K562 (cell line): ENCODE data around the gene PRTN3. TPM values are rescaled to one million over a fixed set of nuclear protein-coding genes. Genes with fewer than 3 reads are reported as not detected.
A peak's percentile ranks its signal among the peaks of the same experiment; 100 is the strongest.

Source experiments
- ARID2 ChIP-seq: fragments of 450-650 bp; IDR thresholded peaks from 2 replicates; pipeline ENCODE4 v1.6.1; 2017; ENCODE audit warnings: antibody characterized with exemption, mild to moderate bottlenecking
- ATF1 ChIP-seq, 2 experiments: fragments of 450-650 bp in 1 of 2; IDR thresholded peaks; 2 replicates each; pipeline ENCODE4 v1.6.1; 2016; ENCODE audit warnings: missing compliant biosample characterization in 1 of 2, missing genetic modification characterization in 1 of 2
- CBX1 ChIP-seq: sonication (generic); IDR thresholded peaks from 2 replicates; pipeline ENCODE4 v1.6.1; 2016; ENCODE audit warnings: antibody characterized with exemption, low read depth, mild to moderate bottlenecking
- E4F1 ChIP-seq: fragments of 250-450 bp; sonication (Bioruptor Pico); IDR thresholded peaks from 2 replicates; pipeline ENCODE4 v1.5.0; 2021; ENCODE audit warnings: mild to moderate bottlenecking, borderline replicate concordance
- ETV5 ChIP-seq: sonication (generic); formaldehyde crosslinking; IDR thresholded peaks from 2 replicates; pipeline ENCODE4 v1.4.0; 2020; ENCODE audit warnings: low read depth, mild to moderate bottlenecking, missing genetic modification reagents
- GABPA ChIP-seq: fragments of 200-800 bp; sonication (Bioruptor generic); conservative IDR thresholded peaks from 2 replicates; pipeline ENCODE4 v1.6.1; 2016; ENCODE audit warnings: low read depth, missing genetic modification characterization, missing compliant biosample characterization
- GTF2A2 ChIP-seq: IDR thresholded peaks from 2 replicates; pipeline ENCODE4 v1.6.1; 2016; ENCODE audit warnings: mild to moderate bottlenecking, missing genetic modification characterization, missing compliant biosample characterization
- GTF2E2 ChIP-seq: fragments of 200-800 bp; sonication (Bioruptor generic); IDR thresholded peaks from 2 replicates; pipeline ENCODE4 v1.6.1; 2016; ENCODE audit warnings: missing genetic modification characterization, missing compliant biosample characterization
- GTF2F1 ChIP-seq: IDR thresholded peaks from 2 replicates; pipeline ENCODE4 v1.6.1; 2011; ENCODE audit warnings: low read depth, low read length, improper control_type of control experiment
- KDM1A ChIP-seq, 2 experiments: fragments of 450-650 bp; IDR thresholded peaks; 2 replicates each; pipeline ENCODE4 v1.6.1; 2016; ENCODE audit warnings: mild to moderate bottlenecking in 2 of 2
- NFE2L1 ChIP-seq: fragments of 450-650 bp; IDR thresholded peaks from 2 replicates; pipeline ENCODE4 v1.6.1; 2016; ENCODE audit warnings: missing genetic modification characterization, low read depth, mild to moderate bottlenecking, missing compliant biosample characterization, moderate library complexity, borderline replicate concordance
- NR2F6 ChIP-seq: fragments of 450-650 bp; formaldehyde crosslinking; IDR thresholded peaks from 2 replicates; pipeline ENCODE4 v1.4.0; 2020; ENCODE audit warnings: mild to moderate bottlenecking
- RFX5 ChIP-seq: IDR thresholded peaks from 2 replicates; pipeline ENCODE4 v1.6.1; 2011; ENCODE audit warnings: low read depth, mild to moderate bottlenecking, improper control_type of control experiment, low read length
- RHOXF2B ChIP-seq: fragments of 250-450 bp; sonication (Bioruptor Pico); conservative IDR thresholded peaks from 2 replicates; pipeline ENCODE4 v1.5.1; 2021
- SRSF1 ChIP-seq: fragments of 200-400 bp; formaldehyde crosslinking; IDR thresholded peaks from 2 replicates; pipeline ENCODE4 v1.6.1; 2017; ENCODE audit warnings: mild to moderate bottlenecking, low read depth, low read length, moderate library complexity
- TRIM28 ChIP-seq: fragments of 450-650 bp; IDR thresholded peaks from 2 replicates; pipeline ENCODE4 v1.6.1; 2017
- ZC3H11A ChIP-seq: IDR thresholded peaks from 2 replicates; pipeline ENCODE4 v1.6.1; 2012; ENCODE audit warnings: low read depth, low read length, improper control_type of control experiment
- ZNF24 ChIP-seq: fragments of 450-650 bp; IDR thresholded peaks from 2 replicates; pipeline ENCODE4 v1.6.1; 2016
- ZNF41 ChIP-seq: fragments of 250-450 bp; sonication (Bioruptor Pico); conservative IDR thresholded peaks from 2 replicates; pipeline ENCODE4 v1.4.0; 2020; ENCODE audit warnings: mild to moderate bottlenecking
- polyA plus RNA-seq, 8 experiments: library from polyadenylated mRNA; depleted of rRNA in 4 of 8; stranded (reverse) in 5 of 8; unstranded in 3 of 8; fragments of >200 nt; fragmentation: Nextera tagmentation in 2 of 8; fragmentation: Illumina TruSeq in 1 of 8; extraction: Ambion mirVana in 2 of 8; extraction: Trizol in 1 of 8; gene quantifications; 2 replicates each; pipeline versions ENCODE4 v1.2.1 to v1.2.3, GENCODE V29; 2011 to 2014; ENCODE audit warnings: inconsistent platforms in 1 of 8, missing spikeins in 1 of 8
- total RNA-seq, 7 experiments: library from RNA; depleted of rRNA in 6 of 7; stranded (reverse); fragments of >200 nt in 6 of 7; fragmentation: Illumina TruSeq in 2 of 7; extraction: Trizol in 2 of 7; gene quantifications; 2 replicates each; pipeline versions ENCODE4 v1.2.1 to v1.2.3, GENCODE V29; 2011 to 2021; ENCODE audit warnings: low replicate concordance in 1 of 7
- TF ChIP-seq, protein P1 (sequence below): fragments of 250-450 bp; sonication (Bioruptor Pico); IDR thresholded peaks from 2 replicates; pipeline ENCODE4 v1.4.0; 2020; ENCODE audit warnings: mild to moderate bottlenecking
- TF ChIP-seq, protein P2 (sequence below): fragments of 250-450 bp; sonication (Bioruptor Pico); IDR thresholded peaks from 2 replicates; pipeline ENCODE4 v1.6.1; 2021; ENCODE audit warnings: mild to moderate bottlenecking
- TF ChIP-seq, protein P3 (sequence below): fragments of 450-650 bp; formaldehyde crosslinking; IDR thresholded peaks from 2 replicates; pipeline ENCODE4 v1.4.0; 2020; ENCODE audit warnings: mild to moderate bottlenecking, moderate library complexity

PRTN3 gene
- total and polyA plus RNA-seq, 9 of the 15 experiments (the other 6 are each of a cell fraction or from before 2014, with no cell fraction given) = 0.14 to 0.86 (median 0.43) TPM; not detected in 3

GRCh38 chr19:796692-797527, 43.9 kb upstream of the PRTN3 start, which contains the start of gene PTBP1 (continued):
- peak; percentile 55; the same call in 1 of the 2 replicates for TF ChIP-seq ETV5
- TF ChIP-seq RHOXF2B = no peak
- TF ChIP-seq, protein P1, sequence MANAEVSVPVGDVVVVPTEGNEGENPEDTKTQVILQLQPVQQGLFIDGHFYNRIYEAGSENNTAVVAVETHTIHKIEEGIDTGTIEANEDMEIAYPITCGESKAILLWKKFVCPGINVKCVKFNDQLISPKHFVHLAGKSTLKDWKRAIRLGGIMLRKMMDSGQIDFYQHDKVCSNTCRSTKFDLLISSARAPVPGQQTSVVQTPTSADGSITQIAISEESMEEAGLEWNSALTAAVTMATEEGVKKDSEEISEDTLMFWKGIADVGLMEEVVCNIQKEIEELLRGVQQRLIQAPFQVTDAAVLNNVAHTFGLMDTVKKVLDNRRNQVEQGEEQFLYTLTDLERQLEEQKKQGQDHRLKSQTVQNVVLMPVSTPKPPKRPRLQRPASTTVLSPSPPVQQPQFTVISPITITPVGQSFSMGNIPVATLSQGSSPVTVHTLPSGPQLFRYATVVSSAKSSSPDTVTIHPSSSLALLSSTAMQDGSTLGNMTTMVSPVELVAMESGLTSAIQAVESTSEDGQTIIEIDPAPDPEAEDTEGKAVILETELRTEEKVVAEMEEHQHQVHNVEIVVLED (CRISPR knock-in tag) = peak; percentile 82
- no peak for TF ChIP-seq GTF2A2
- TF ChIP-seq, protein P2, sequence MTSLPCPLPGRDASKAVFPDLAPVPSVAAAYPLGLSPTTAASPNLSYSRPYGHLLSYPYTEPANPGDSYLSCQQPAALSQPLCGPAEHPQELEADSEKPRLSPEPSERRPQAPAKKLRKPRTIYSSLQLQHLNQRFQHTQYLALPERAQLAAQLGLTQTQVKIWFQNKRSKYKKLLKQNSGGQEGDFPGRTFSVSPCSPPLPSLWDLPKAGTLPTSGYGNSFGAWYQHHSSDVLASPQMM (CRISPR knock-in tag) = no peak
- TF ChIP-seq ZC3H11A = no peak
- no peak; the same call in 1 of the 2 replicates for TF ChIP-seq RFX5
- no peak for TF ChIP-seq KDM1A (IDR thresholded peaks at IDR 0.05)
- TF ChIP-seq SRSF1 = no peak
- no peak for TF ChIP-seq E4F1 (CRISPR knock-in tag)
- no peak for TF ChIP-seq NR2F6
- peak; percentile 67 for TF ChIP-seq GTF2E2 (tag)
- TF ChIP-seq ATF1 (CRISPR knock-in tag; IDR thresholded peaks at IDR 0.05) = no peak
- peak; percentile 95 for TF ChIP-seq ATF1 (tag; IDR thresholded peaks at IDR 0.05)
- no peak for TF ChIP-seq TRIM28
- TF ChIP-seq ARID2 = no peak
- no peak for TF ChIP-seq CBX1
- TF ChIP-seq GTF2F1 = peak; percentile 70; the same call in 1 of the 2 replicates
- TF ChIP-seq ZNF24 = no peak
- TF ChIP-seq GABPA (tag) = peak; percentile 92
- TF ChIP-seq ZNF41 (CRISPR knock-in tag) = no peak; the same call in 1 of the 2 replicates
- no peak for TF ChIP-seq NFE2L1 (tag)
- TF ChIP-seq, protein P3, sequence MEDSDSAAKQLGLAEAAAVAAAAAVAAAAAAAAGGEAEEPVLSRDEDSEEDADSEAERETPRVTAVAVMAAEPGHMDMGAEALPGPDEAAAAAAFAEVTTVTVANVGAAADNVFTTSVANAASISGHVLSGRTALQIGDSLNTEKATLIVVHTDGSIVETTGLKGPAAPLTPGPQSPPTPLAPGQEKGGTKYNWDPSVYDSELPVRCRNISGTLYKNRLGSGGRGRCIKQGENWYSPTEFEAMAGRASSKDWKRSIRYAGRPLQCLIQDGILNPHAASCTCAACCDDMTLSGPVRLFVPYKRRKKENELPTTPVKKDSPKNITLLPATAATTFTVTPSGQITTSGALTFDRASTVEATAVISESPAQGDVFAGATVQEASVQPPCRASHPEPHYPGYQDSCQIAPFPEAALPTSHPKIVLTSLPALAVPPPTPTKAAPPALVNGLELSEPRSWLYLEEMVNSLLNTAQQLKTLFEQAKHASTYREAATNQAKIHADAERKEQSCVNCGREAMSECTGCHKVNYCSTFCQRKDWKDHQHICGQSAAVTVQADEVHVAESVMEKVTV = no peak
